Activated CD8-positive, alpha-beta memory T cell treated with anti-CD3 and anti-CD28 coated beads for 24 hours (primary cell): ENCODE results near the gene CASZ1.

Source experiments
- DNase-seq: peaks from one replicate; pipeline ENCODE4 v3.0.0-alpha.2; 2020

The CASZ1 gene

DNA sequence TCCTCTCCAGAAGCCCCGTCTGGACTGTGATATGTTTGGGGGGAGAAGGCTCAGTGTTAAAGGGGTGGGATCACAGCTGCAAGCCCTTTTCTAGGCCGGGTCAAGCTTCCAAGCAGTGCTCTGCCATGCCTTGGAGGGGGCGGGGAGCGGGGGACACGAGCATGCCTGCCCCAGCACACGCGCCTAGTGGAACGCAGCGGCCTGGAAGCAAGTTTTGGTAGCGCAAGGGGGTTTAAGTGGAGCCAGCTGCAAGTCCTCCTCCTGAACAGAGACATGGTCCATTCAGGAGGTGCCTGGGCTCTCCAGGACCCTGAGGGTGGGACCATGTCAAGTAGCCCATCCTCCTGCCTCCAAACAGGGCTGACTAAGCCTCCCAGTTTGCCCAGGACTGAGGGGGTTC, 112.2 kb downstream of the CASZ1 start:
- DNase-seq, result no peak

DNA sequence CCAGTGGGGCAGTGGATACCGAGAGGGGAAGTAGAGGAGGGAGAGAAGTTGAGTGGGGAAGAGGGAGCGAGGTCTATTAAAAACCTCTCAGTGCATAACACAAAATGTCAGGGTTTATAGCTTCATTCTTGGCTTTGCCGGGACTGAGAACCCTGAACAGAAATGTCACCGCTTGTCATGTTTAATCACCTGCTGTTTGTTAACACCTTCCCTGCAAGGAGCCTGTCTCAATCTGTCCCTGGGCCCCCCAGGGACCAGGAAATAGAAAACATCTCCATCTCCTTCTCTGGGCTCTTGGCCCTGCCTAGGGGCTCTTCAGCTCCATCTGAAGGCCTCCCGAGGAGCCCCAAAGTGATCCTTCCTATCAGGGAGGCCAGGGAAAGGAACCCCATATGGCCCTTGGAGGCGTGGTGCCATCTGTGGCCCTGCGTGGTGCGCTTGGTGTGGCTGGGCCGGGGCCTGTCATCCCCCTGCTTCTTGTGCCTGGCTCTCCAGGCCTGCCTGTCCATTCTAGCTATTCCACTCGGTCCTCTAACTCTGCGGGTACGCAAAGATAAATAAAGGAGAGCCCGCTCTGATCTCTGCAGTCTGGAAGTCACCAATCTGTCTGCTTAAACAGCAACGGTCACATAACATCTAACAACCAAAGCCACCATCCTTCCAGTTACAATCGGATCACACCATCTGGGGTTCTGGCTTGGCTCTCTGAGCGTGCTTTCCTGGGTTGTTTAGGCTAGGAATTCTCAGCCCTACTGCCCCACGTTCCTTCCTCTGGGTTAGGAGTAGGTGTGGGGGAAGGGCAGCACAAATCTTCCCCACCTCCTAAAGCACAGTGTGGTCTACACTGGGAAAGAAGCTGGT, 113.8 kb downstream of the CASZ1 start:
- no peak for DNase-seq

DNA sequence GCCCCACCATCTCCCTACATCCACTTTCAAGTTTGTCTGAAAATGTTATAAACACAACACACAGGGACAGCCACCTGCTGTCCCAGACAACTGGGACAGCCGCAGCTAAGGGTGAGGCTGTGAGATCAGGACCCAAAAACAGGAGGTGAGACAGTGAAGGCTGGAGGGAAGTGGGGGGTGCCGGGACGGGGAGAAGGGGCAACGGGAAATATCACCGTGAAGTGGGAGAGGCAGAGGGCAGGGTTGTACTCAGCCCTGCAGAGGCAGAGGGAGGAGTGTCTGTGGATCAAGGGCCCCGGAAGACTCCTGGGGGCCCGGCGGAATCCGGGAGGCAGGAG, 114.4 kb downstream of the CASZ1 start:
- DNase-seq, result no peak

DNA sequence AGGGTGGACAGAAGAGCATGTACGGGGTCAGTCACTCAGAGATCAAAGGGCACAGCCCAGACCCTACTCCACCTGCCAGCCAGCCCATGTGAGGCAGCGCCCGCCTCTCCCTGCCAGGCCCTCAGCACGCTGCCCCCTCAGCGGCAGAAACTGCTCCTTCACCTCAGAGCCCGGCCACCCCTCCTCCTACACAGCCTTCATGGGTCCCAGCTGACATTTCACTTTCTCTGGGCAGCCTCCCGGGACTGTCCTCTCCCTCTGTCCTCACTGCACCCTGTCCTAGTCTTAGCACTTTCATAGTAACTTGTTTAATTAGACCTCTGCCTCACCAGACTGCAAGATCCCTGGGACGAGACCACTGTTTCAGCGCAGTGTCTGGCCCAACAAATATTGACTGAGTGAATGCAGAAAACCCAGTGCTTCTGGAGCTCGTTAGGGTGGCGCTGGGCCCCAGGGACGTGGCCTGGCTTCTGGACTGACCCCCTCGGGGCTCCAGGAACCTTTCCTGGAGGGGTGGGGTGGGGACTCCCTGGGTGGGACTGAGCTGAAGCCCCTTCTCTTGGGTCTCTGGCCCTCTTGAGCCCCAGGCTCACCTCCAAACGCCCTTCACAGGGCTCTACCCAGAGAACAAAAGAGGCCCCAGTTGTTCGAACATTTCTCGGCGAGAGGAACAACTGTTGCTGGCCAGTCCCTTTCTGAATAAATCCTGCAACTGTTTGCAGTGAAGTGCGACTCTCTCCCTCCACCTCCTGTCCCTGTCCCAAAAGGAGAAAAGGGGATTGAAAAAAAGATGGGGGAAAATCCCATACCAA, 114.9 kb downstream of the CASZ1 start:
- no peak for DNase-seq

GRCh38 chr1:10680487-10680886, 116.0 kb downstream of the CASZ1 start:
- no peak for DNase-seq

- DNase-seq, result no peak
Measured at GRCh38 chr1:10679496-10680220, 116.8 kb downstream of the CASZ1 start.

DNA sequence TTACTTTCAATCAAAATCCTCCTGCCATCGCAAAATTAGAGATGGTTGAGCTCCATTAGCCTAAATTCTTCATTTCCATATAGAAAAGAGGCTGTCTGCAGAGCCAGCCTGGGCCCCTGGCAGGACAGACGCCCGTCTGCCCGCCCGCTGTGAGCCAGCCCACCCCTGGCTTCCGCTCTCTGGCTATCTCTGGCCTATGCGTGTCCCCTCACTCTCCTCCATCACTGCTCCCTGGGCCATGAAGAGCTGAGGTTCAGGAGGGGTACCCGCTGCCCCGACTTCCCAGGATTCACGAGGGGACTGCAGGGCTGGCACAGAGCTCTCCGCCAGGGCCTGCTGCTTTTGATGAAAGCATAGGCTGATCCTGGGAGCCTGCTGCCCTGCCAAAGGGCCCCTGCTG, 117.6 kb downstream of the CASZ1 start:
- DNase-seq, result no peak

- no peak for DNase-seq
Measured at GRCh38 chr1:10678402-10678801, 118.0 kb downstream of the CASZ1 start.

GRCh38 chr1:10677491-10678391, 118.7 kb downstream of the CASZ1 start:
- no peak for DNase-seq

GRCh38 chr1:10676963-10677362, 119.5 kb downstream of the CASZ1 start:
- DNase-seq, result no peak

- no peak for DNase-seq
Measured at GRCh38 chr1:10675813-10676212, 120.6 kb downstream of the CASZ1 start.

- DNase-seq, result no peak
Measured at GRCh38 chr1:10674700-10675609, 121.5 kb downstream of the CASZ1 start.

GRCh38 chr1:10674222-10674621, 122.2 kb downstream of the CASZ1 start:
- DNase-seq, result no peak

- no peak for DNase-seq
Measured at GRCh38 chr1:10673109-10673711, 123.2 kb downstream of the CASZ1 start.

DNA sequence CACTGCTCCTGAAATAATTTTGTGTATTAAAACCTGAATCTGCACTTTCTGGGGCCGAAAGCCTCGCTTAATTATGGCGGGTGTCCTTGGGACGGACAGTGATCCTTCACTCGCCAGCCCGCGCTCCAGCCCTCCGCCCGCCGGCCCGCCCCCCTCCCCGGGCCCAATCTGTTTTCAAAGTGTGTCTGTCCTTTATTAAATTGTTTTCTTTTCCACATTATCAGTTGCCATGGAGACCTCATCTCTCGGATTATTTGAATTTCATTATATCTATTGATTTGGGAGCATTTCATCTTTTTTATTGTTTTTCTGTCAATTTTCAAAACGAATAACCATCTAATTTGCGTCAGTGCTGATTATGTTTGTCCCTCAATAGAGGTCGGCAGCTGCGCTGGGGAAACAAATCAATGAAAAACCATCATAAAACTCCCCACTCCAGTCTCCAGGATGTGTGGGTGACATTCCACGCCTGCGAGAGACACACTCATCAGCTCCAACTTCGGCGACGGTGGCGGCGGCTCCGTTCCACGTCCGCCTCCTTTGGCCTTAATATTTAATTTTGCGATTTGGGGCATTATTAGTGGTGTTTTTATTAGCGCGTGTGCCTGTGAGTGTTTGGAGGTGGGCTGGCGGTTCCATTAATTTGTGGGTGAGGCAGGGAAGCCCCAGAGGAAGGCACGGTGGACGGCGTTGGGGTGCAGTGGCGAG, 123.9 kb downstream of the CASZ1 start:
- DNase-seq, result no peak

DNA sequence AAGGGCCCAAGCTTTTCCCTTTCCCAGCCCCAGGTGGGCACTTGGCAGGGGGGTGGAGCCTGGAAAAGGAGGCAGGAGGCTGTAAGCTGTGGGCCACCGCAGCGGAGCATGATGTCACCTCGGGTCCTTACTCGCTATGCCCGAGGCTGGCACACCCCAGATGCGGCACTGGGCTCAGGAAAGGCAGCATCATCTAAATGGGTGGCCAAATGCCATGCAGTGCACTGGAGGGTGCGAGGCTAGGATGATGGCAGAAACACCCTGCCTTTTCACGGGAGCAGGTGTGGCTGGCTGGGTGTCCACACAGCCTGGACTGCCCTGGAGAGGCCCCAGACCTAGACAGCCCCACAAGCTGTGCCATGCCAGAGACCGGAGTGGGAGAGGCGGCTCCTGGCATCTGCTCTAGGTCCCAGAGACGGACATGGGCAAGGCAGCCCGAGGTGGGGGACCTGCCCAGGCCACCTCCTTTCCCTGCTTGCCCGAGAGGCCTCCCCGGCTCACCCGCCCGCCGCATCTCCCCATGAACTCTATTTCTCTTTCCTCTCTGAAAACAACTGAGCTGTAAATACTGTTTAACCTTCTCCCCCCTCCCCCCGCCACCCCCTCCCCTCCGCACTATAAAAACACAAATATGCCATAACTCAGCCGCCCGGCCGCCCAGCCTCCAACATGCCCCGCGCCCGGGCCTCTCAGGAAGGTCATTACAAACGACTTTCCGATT, 124.7 kb downstream of the CASZ1 start:
- no peak for DNase-seq

DNA sequence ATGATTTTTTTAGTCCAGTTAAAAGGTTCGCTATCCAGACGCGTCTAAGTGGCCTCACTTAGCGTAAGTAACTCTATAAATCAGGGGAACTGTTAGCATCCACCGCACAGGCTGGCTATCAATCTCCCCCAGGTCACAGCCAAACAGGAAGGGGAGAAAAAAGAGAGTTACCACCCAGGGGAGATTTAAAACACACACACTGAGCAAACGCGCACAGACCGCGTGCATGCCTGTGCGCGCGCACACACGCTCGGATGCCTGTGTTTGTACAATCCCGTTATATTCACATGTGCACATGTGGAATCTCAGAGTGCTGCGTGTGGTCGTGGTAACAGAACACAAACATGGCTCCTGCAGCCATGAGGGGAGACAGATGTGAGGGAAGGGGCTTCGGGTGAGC, 125.4 kb downstream of the CASZ1 start:
- DNase-seq, result no peak

GRCh38 chr1:10670190-10670589, 126.3 kb downstream of the CASZ1 start:
- DNase-seq, result no peak

DNA sequence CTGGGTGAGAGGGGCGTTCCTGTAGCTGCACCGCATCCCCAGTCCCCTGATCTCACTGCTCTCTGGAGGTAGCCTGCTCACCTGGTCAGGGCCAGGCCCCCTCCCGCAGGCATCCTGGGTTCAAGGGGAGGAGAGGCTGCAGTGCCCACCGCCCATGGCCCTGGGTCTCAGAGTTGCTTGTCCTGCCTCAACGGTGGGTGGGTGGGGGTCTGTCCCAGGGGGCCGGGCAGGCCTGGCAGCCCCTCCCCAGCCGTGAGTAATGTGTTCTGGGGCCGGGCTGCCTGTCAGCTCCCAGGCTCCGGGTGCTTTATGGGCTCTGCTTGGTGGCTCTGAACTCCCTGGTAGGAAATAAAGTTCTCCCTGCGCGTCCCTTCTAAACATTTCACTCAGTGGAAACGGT, 126.9 kb downstream of the CASZ1 start:
- no peak for DNase-seq
